HG02970 (cell line): ENCODE results near the gene LCP1.

Experiments
- ATAC-seq: cut with Tn5 transposase; IDR thresholded peaks from one replicate; pipeline ENCODE4 v1.9.1; 2021; ENCODE audit warnings: mild to moderate bottlenecking, moderate library complexity, moderate number of reproducible peaks; ENCODE audit not compliant: unreplicated experiment, low FRiP score

The LCP1 gene

DNA sequence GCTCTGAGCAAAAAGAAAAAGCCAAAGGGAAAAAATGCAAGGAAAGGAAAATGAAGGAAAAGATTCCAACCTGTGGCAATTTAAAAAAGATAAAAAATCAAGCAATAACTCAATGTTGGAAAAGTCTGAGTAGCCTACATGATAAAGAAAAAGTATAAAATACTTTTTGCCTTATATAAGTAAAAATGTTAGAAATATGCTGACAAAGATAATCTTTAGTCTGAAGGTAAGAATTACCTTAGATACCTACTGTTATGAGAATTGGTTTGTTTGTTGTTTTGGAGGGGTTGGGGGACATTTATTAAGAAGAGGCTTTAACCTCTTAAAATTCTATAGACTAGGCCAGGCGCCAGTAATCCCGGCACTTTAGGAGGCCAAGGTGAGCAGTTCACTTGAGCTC, 47.5 kb downstream of the LCP1 start:
- no peak for ATAC-seq

DNA sequence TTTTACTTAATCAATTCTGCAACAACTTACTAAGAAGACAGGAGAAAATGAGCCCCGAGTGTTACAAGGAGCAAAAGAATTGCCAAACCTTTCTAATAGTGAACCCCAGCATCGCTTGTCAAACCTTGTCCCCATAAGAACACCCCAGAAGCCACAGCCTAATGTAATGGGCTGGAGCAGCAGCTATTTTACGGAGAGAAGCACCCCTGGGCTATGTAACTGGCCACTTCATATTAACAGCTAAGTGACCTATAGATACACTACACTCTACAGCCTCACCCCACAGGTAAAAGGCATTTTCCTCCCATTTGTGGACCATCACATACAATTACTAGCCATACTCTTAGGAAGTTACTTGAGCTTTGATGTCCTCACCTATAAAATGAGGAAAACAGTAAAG, 49.9 kb downstream of the LCP1 start:
- ATAC-seq, result no peak

- no peak for ATAC-seq
These were observed 50.3 kb downstream of the LCP1 start for GRCh38 chr13:46131705-46132104.

DNA sequence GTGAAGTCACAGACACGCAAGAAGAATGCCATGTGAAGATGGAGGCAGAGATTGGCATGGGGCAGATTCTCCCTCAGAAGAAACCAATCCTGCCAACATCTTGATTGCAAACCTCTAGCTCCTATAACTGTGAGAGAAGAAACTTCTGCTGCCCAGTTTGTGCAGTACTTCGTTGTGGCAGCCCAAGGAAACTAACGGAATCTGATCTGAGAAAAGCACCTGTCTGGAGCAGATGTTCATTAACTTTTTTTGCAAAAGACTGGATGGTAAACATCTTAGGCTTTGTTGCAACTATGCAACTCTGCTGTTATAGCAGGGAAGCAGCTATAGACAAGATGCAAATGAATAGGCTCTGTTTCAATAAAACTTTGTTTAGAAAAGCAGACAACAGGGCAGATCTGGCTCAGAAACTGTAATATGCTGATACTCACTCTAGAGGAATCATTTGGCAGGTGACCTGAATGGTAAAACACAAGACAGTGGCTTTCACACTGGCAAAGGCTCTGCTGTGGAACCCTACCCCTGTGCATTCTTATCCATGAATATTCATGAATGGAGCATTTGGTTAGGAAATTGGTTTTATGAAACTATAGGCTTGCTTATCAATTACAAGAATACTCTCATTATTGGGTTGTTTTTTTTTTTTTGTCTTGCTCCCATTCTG, 51.9 kb downstream of the LCP1 start:
- ATAC-seq, result no peak

- ATAC-seq, result no peak
These were observed 52.9 kb downstream of the LCP1 start for GRCh38 chr13:46129124-46129523.

DNA sequence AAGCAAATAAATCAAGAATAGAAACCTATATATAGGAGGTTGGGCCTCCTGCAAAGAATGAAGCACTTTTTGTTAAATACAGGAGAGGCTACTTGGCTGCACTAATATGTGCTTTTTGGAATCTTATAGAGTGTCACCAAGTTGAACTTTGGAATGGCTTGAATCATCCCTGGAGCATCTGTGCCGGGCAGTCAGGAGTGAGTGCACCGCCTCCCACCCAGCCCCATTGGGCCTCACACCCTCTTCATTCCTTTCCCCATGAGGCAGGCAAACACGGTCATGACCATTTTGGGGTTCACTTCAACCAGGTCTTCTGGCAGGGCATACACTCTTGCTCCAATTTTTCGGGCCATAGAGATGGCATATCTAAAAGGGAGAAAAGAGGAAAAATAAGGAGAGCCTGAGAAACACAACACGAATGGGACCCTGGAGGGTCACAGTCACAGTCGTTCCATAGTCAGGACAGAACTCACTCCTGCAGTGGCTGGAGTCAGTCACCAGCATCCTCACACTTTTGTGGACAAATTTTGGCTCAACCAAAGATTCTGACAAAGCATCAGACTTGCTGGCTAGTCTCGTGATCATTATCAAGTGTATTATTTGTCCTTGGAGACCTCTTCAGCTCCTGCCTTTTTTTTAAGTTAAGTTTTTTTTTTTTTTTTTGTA, 54.5 kb downstream of the LCP1 start:
- ATAC-seq, result no peak

GRCh38 chr13:46126552-46127357, 55.2 kb downstream of the LCP1 start:
- no peak for ATAC-seq

DNA sequence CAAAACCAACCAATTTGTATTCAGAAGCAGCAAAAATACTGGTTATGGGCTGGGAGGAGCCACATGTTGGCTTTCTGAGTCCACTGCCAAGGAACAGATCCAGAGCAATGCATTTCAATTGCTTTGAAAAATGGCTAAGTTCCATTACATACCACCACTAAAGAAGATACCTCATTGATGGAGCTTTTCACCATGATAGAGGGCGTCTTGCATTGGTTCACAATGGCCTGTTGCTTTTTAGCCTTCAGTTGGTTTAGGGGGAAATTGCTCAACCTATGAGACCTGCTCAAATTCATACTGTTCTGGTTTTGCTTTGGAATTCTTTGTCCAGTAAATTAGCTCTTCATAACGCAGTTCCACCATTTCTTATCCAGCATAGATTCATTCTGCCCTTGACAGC, 55.9 kb downstream of the LCP1 start:
- no peak for ATAC-seq

- no peak for ATAC-seq
These were observed 56.7 kb downstream of the LCP1 start for GRCh38 chr13:46124967-46125933.

DNA sequence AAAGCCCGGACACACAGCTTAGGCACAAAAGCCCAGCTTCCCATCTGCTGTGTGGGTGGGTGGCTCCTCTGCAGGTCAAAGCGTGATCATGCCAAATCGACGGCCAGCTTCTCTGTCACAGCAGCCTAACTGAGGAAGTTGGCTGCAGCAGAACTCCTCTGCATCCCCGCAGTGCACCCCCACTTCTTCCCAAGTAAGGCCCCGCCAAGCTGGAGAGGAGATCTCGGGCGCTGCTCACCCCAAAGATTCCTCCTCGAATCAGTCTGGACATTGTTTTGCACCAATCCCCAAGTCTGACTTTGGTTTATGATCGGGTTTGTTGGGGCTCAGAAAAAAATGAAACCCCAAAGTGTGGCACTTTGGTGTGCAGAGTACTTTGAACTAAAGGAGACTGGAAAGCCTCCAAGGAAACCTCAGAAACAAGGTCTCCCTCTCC, 57.4 kb downstream of the LCP1 start:
- no peak for ATAC-seq

DNA sequence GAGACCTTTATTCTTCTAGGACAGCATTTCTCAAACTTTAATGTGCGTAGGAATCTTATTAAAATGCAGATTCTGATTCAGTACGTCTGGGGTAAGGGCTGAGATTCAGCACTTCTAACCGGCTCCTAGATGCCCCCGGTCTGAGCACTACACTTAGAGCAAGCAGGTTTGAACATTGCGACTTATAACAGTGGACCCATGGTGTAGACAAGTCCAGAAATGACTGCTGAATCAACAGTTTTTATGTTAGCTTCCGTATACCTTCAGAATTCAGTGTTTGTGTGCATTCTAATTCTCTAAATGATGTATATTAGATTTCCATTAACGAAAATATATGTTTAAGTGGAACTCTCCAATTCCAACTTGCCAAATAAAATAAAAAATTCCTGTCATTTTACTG, 59.7 kb downstream of the LCP1 start:
- ATAC-seq, result no peak

DNA sequence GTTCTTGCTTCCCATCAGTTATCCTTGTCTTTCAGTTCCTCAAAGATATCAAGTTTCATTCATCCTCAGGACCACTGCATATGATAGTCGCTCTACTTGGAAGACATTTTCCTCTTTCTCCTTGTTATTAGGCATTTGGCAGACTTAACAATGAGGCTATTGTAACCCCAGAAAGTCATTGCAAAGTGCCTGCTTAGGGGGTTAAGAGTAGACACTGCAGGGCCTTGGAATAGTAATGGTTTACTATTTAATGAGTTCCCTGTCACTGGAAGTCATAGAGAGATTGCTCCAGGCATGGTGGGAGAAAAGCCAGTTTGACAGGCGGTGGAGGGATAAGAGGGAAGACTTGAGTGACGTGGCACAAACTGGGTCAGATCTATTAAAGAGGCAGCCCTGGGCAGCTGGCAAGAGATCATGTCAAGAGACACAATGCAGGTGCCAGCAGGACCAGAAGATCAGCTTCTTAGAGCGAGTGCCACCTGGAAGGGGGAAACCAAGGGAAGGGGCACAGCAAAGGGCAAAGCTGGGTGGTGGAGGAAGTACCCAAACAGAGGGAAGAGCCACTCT, 60.3 kb downstream of the LCP1 start:
- no peak for ATAC-seq

- no peak for ATAC-seq
These were observed 60.9 kb downstream of the LCP1 start for GRCh38 chr13:46121033-46121432.

DNA sequence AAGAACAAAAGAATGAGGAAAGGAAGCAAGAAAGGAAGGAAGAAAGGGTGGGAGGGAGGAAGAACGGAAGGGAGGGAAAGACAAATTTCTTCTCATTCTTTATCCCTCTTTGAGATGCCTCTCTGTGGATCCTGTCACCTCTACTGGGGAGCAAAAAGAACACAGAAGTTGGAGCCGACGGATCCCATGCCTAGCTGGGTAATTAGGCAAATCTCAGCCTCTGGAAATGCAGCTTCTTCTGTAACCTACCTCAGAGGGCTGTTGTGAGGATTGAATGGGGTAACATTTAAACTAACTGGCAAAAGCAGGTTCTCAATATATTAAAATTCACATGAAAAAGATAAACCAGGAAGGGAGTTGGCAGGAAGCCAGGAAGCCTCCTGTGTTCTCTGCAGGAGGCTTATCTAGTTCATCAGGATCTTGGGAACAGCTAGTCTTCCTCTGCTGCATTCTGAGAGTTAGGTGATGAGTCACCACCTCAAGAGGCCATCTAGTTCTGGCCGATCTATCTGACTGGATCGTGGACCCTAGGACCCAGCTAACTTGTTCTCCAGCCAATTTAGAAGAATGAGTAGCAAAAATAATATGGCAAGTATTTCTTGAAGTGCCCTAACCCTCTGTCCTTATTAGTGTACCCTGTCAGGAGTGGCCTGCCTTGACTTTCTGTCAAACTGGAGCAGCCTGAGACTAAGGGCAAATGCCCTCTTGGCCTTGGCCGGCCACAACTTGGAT, 61.9 kb downstream of the LCP1 start:
- ATAC-seq, result no peak

- no peak for ATAC-seq
These were observed 65.1 kb downstream of the LCP1 start for GRCh38 chr13:46116653-46117502.

GRCh38 chr13:46114613-46115012, 67.4 kb downstream of the LCP1 start:
- no peak for ATAC-seq

DNA sequence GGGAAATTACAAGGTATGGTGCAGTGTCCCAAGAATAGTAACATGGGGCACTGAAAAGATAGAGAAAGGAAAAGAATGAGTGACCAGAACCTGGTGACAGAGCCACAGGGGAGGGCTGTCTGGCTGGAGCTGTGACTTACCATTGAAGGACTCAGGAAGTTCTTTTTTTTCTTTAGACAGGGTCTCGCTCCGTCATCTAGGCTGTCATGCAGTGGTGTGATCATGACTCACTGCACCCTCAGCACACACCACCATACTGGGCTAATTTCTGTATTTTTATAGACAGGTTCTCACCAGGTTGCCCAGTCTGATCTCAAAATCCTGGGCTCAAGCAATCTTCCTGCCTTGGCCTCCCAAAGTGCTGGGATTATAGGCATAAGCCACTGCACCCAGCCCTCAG, 68.4 kb downstream of the LCP1 start:
- ATAC-seq, result no peak

- ATAC-seq, result no peak
These were observed 70.8 kb downstream of the LCP1 start for GRCh38 chr13:46111151-46111550.

DNA sequence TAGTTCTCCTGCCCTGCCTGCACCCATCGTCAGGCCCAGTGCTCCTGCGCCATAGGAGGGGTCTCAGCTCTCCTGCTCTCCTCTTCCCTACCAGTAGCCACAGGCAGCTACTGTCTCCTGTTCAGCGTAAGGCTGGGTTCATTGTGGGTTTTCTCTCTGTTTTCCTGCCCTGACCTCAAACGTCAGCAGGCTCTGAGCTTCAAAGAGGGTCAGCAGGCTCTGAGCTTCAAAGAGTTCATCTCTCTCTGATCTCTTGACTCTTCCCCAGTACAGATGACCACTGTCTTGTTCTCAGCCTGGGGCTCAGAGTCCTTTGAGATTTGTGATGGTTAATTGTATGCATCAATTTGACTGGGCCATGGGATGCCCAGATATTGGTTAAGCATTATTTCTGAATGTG, 72.5 kb downstream of the LCP1 start:
- no peak for ATAC-seq
